EH (cell line): ENCODE measurements around the gene PRR16.
"Not testable (repeated sequence)": the region's sequence is repeated elsewhere in the genome, so short reads cannot be mapped to it uniquely, and the experiment has no call there.

Experiments used
- DNase-seq: peaks from one replicate; pipeline ENCODE4 v3.0.0-alpha.2; 2015; ENCODE audit warnings: low read depth

PRR16 gene

GRCh38 chr5:120644516-120644915 lies 180.4 kb downstream of the PRR16 start:
- no peak for DNase-seq

- DNase-seq: peak; percentile 43
Observed at GRCh38 chr5:120655828-120656435, 191.8 kb downstream of the PRR16 start.

GRCh38 chr5:120657104-120657503 lies 193.0 kb downstream of the PRR16 start:
- no peak for DNase-seq

- DNase-seq: peak; percentile 42
Observed at GRCh38 chr5:120677481-120677880, 213.4 kb downstream of the PRR16 start.

GRCh38 chr5:120678279-120678678 lies 214.2 kb downstream of the PRR16 start:
- peak; percentile 69 for DNase-seq

- DNase-seq: peak; percentile 86
Observed at GRCh38 chr5:120682851-120683250, 218.8 kb downstream of the PRR16 start.

- DNase-seq: no peak
Observed at GRCh38 chr5:120683580-120683979, 219.5 kb downstream of the PRR16 start.

- DNase-seq: peak; percentile 58
Observed at GRCh38 chr5:120684213-120684612, 220.1 kb downstream of the PRR16 start.

GRCh38 chr5:120684749-120685415 lies 220.8 kb downstream of the PRR16 start:
- DNase-seq: peak; percentile 37

- no peak for DNase-seq
Observed at GRCh38 chr5:120690621-120691407, 226.7 kb downstream of the PRR16 start.

- no peak for DNase-seq
Observed at GRCh38 chr5:120692325-120692724, 228.2 kb downstream of the PRR16 start.

- DNase-seq: no peak
Observed at GRCh38 chr5:120695368-120695880, 231.3 kb downstream of the PRR16 start.

GRCh38 chr5:120697147-120697546 lies 233.0 kb downstream of the PRR16 start:
- DNase-seq: no peak

- not testable (repeated sequence) for DNase-seq
Observed at GRCh38 chr5:120697670-120698327, 233.7 kb downstream of the PRR16 start.

- DNase-seq: not testable (repeated sequence)
Observed at GRCh38 chr5:120700653-120701052, 236.6 kb downstream of the PRR16 start.

- not testable (repeated sequence) for DNase-seq
Observed at GRCh38 chr5:120702817-120703538, 238.9 kb downstream of the PRR16 start.

- DNase-seq: peak; percentile 11
Observed at GRCh38 chr5:120703918-120704587, 240.0 kb downstream of the PRR16 start.

- no peak for DNase-seq
Observed at GRCh38 chr5:120706877-120707276, 242.8 kb downstream of the PRR16 start.

- DNase-seq: no peak
Observed at GRCh38 chr5:120717381-120717780, 253.3 kb downstream of the PRR16 start.

- no peak for DNase-seq
Observed at GRCh38 chr5:120730214-120730613, 266.1 kb downstream of the PRR16 start.

GRCh38 chr5:120734033-120734432 lies 269.9 kb downstream of the PRR16 start:
- peak; percentile 2 for DNase-seq
